IMR-90 (cell line): ENCODE results near the gene FAM111A. TPM values are rescaled to one million over a fixed set of nuclear protein-coding genes. Genes with fewer than 3 reads are reported as not detected.

Source experiments
- ATAC-seq: fragments of 200-7000 bp; cut with Tn5 transposase; 2 replicates; pipeline ENCODE4 v1.9.1; 2020; ENCODE audit warnings: low read depth, mild to moderate bottlenecking, moderate library complexity
- BruUV-seq: library from RNA; stranded (reverse); fragments of 400-500 nt; replicated peaks from 2 replicates; lab custom pipeline; 2021; lab: Mats Ljungman, UMichigan
- CTCF ChIA-PET: fragments of 300-600 bp; formaldehyde crosslinking; extraction: SDS; loops from one replicate; lab custom pipeline; 2021; ENCODE audit warnings: antibody characterized with exemption; lab: Yijun Ruan, JAX
- POLR2A ChIA-PET: fragments of 300-600 bp; sonication (Branson Sonifier 250); formaldehyde crosslinking; loops from one replicate; lab custom pipeline; 2022; ENCODE audit warnings: antibody characterized with exemption; ENCODE audit not compliant: unreplicated experiment; lab: Charles Lee
- DNase-seq: peaks from one replicate; pipeline ENCODE4 v3.0.0; 2013
- H2AFZ ChIP-seq: replicated peaks from 2 replicates; pipeline ENCODE3; 2013; ENCODE audit warnings: low read length, mild to moderate bottlenecking; ENCODE audit not compliant: poor library complexity
- H2AK5ac ChIP-seq: 2 replicates; pipeline ENCODE4 v1.6.1; 2013; ENCODE audit warnings: low read depth, low read length, inconsistent platforms
- H2AK9ac ChIP-seq: replicated peaks from 2 replicates; pipeline ENCODE3; 2013; ENCODE audit warnings: mild to moderate bottlenecking, low read depth, low read length, moderate library complexity; ENCODE audit not compliant: poor library complexity
- H2BK120ac ChIP-seq: 2 replicates; pipeline ENCODE4 v1.6.1; 2013; ENCODE audit warnings: low read depth, low read length, inconsistent platforms
- H2BK15ac ChIP-seq: 3 replicates; pipeline ENCODE4 v1.6.1; 2013; ENCODE audit warnings: low read depth, low read length, inconsistent platforms
- H2BK20ac ChIP-seq: 2 replicates; pipeline ENCODE4 v1.6.1; 2013; ENCODE audit warnings: low read depth, mild to moderate bottlenecking, inconsistent platforms, low read length, moderate library complexity
- H2BK5ac ChIP-seq: 2 replicates; pipeline ENCODE4 v1.6.1; 2013; ENCODE audit warnings: mild to moderate bottlenecking, low read depth, low read length, inconsistent platforms; ENCODE audit not compliant: poor library complexity, severe bottlenecking
- H3K14ac ChIP-seq: replicated peaks from 2 replicates; pipeline ENCODE4 v1.6.1; 2013; ENCODE audit warnings: low read depth, low read length, inconsistent platforms
- H3K18ac ChIP-seq: 2 replicates; pipeline ENCODE4 v1.6.1; 2013; ENCODE audit warnings: low read depth, low read length, control low read depth
- H3K23ac ChIP-seq: 2 replicates; pipeline ENCODE4 v1.6.1; 2013; ENCODE audit warnings: low read depth, low read length, inconsistent platforms
- H3K27ac ChIP-seq: 2 replicates; pipeline ENCODE4 v1.5.1; 2013; ENCODE audit warnings: mild to moderate bottlenecking, control low read depth, low read length; ENCODE audit not compliant: insufficient read depth
- H3K27me3 ChIP-seq: 2 replicates; pipeline ENCODE4 v1.6.1; 2013; ENCODE audit warnings: low read length; ENCODE audit not compliant: control insufficient read depth, insufficient read depth
- H3K36me3 ChIP-seq: 2 replicates; pipeline ENCODE4 v1.6.1; 2013; ENCODE audit warnings: low read length, mixed read lengths; ENCODE audit not compliant: control insufficient read depth, insufficient read depth
- H3K4ac ChIP-seq: 2 replicates; pipeline ENCODE4 v1.6.1; 2013; ENCODE audit warnings: low read depth, low read length, inconsistent platforms
- H3K4me1 ChIP-seq: 2 replicates; pipeline ENCODE4 v1.6.1; 2013; ENCODE audit warnings: low read length, mixed read lengths; ENCODE audit not compliant: control insufficient read depth, insufficient read depth
- H3K4me2 ChIP-seq: 2 replicates; pipeline ENCODE4 v1.6.1; 2013; ENCODE audit warnings: low read depth, mild to moderate bottlenecking, control low read depth, low read length, moderate library complexity
- H3K4me3 ChIP-seq: 2 replicates; pipeline ENCODE4 v1.5.1; 2013; ENCODE audit warnings: low read depth, mild to moderate bottlenecking, control low read depth, low read length, moderate library complexity; ENCODE audit not compliant: insufficient read depth
- H3K56ac ChIP-seq: 2 replicates; pipeline ENCODE4 v1.6.1; 2013; ENCODE audit warnings: low read length, inconsistent platforms; ENCODE audit not compliant: insufficient read depth; ENCODE audit errors: extremely low read depth
- H3K79me1 ChIP-seq, 2 experiments: 2 replicates each; pipeline ENCODE4 v1.6.1; 2013; ENCODE audit warnings: low read length in 2 of 2, inconsistent platforms in 1 of 2, low read depth in 1 of 2
- H3K9ac ChIP-seq: 2 replicates; pipeline ENCODE4 v1.6.1; 2013; ENCODE audit warnings: low read depth, low read length, control low read depth
- H3K9me1 ChIP-seq: 2 replicates; pipeline ENCODE4 v1.6.1; 2013; ENCODE audit warnings: low read length, inconsistent platforms; ENCODE audit not compliant: insufficient read depth
- H3K9me3 ChIP-seq: 2 replicates; pipeline ENCODE4 v1.6.1; 2013; ENCODE audit warnings: low read length; ENCODE audit not compliant: control insufficient read depth, insufficient read depth
- H4K20me1 ChIP-seq: 2 replicates; pipeline ENCODE4 v1.6.1; 2013; ENCODE audit warnings: low read length, inconsistent platforms; ENCODE audit not compliant: insufficient read depth
- H4K5ac ChIP-seq: 2 replicates; pipeline ENCODE4 v1.6.1; 2013; ENCODE audit warnings: mild to moderate bottlenecking, low read depth, low read length, control low read depth
- H4K8ac ChIP-seq, 2 experiments: 2 replicates each; pipeline ENCODE4 v1.6.1; 2013; ENCODE audit warnings: low read depth in 2 of 2, low read length in 2 of 2, control low read depth in 1 of 2, inconsistent platforms in 1 of 2
- H4K91ac ChIP-seq: 2 replicates; pipeline ENCODE4 v1.6.1; 2013; ENCODE audit warnings: low read depth, low read length, inconsistent platforms; ENCODE audit not compliant: insufficient read depth
- BHLHE40 ChIP-seq: fragments of 150-350 bp; IDR thresholded peaks from 2 replicates; pipeline ENCODE4 v1.6.1; 2016; ENCODE audit warnings: mild to moderate bottlenecking, low read depth, low read length
- CEBPB ChIP-seq: IDR thresholded peaks from 2 replicates; pipeline ENCODE4 v1.6.1; 2012; ENCODE audit warnings: low read depth, low read length, improper control_type of control experiment
- FOS ChIP-seq: fragments of 150-350 bp; IDR thresholded peaks from 2 replicates; pipeline ENCODE4 v1.6.1; 2016; ENCODE audit warnings: low read depth, low read length
- MAZ ChIP-seq: IDR thresholded peaks from 2 replicates; pipeline ENCODE4 v1.6.1; 2012; ENCODE audit warnings: low read depth, mild to moderate bottlenecking, low read length, improper control_type of control experiment, moderate library complexity, borderline replicate concordance
- RCOR1 ChIP-seq: IDR thresholded peaks from 2 replicates; pipeline ENCODE4 v1.6.1; 2012; ENCODE audit warnings: mild to moderate bottlenecking, low read length, improper control_type of control experiment; ENCODE audit not compliant: insufficient replicate concordance
- WGBS, 2 experiments: methylation state at CpG; one replicate each; pipeline versions ENCODE4 v1.1.5 to v1.1.7; 2013; ENCODE audit warnings: missing lambda C conversion rate in 2 of 2; ENCODE audit not compliant: insufficient read length in 1 of 2; ENCODE audit errors: extremely low coverage in 2 of 2; 5-methylcytosine and 5-hydroxymethylcytosine counted together
- dilution Hi-C: fragments of 300-500 bp; cut with HindIII; formaldehyde crosslinking; loops from one replicate; pipeline ENCODE4 v1.14.3; 2018; ENCODE audit warnings: low sequenced_read_pairs; ENCODE audit not compliant: unreplicated experiment
- in situ Hi-C: fragments of 300-500 bp; cut with MboI; formaldehyde crosslinking; loops from 3 replicates; pipeline ENCODE4 v1.14.3; 2019; ENCODE audit warnings: low sequenced_read_pairs, inconsistent platforms, mixed read lengths
- intact Hi-C: fragments of 100-400 bp; cut with micrococcal nuclease; formaldehyde crosslinking; loops from 2 replicates; pipeline ENCODE4 v1.10.0; 2022
- polyA plus RNA-seq, 3 experiments: library from polyadenylated mRNA; depleted of rRNA; stranded (reverse); fragments of >200 nt; gene quantifications; 2 replicates each; pipeline ENCODE4 v1.2.3, GENCODE V29; 2012; ENCODE audit warnings: low replicate concordance in 1 of 3
- total RNA-seq: library from RNA; depleted of rRNA; stranded (reverse); fragments of >200 nt; gene quantifications from 2 replicates; pipeline ENCODE4 v1.2.3, GENCODE V29; 2012
- TF ChIP-seq, protein P1 (sequence below): fragments of 150-350 bp; IDR thresholded peaks from 2 replicates; pipeline ENCODE4 v1.6.1; 2016; ENCODE audit warnings: low read depth, mild to moderate bottlenecking, low read length, moderate library complexity, borderline replicate concordance

Gene FAM111A
- total and polyA plus RNA-seq, 2 of the 4 experiments (the other 2 are of a cell fraction): 19.9 to 36.4 TPM

DNA sequence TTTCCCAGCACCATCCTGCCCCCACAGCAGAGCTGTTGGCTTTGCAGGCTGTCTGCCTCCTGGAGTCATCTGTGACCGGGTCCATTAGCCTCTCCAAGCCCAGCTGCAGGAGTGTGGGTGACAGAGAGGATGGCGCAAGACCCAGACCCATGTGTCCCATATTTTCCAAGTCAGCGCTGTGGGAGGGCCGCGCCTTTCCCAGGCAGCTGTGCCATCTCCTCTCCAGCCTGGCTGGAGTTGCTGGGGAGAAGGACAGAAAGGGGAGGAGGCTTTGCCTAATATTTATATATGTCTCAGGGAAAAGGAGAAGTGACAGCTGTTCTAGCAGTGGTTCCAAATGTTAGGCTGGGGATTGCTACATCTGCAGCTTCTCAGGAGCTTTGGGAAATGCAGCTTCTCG is 44.9 kb downstream of the FAM111A start:
- intact Hi-C loops: loop anchor here (2.0 kb wide), 1 partner anchor 15 kb away; the partner anchor contains the start of gene DTX4
- POLR2A ChIA-PET: no interaction called here

More for the DNA sequence above, 44.9 kb downstream of the FAM111A start:
- H3K9ac ChIP-seq: no peak overlapping the region
- CTCF ChIA-PET: interaction anchor here (1.3 to 3.3 kb wide), 4 partner anchors 16 to 27 kb away, joined by 3 to 25 read pairs (median 4); partner anchors contain the start of gene DTX4
- no peak overlapping the region for H3K23ac ChIP-seq
- H3K9me1 ChIP-seq: peaks cover 17% of the 10 kb centered on the region
- peak; percentile 80 for ATAC-seq
- H3K18ac ChIP-seq: no peak overlapping the region
- no peak overlapping the region; the same call in 1 of the 2 replicates for H3K4me2 ChIP-seq
- H4K91ac ChIP-seq: no peak overlapping the region
- BruUV-seq: no TSS peak
- H3K27me3 ChIP-seq: no peaks in the 10 kb centered on the region
- no peak overlapping the region for H2AK5ac ChIP-seq
- peak; percentile 54 for DNase-seq
- peak overlapping the region; percentile 59 for H2AK9ac ChIP-seq
- peaks cover 35% of the 10 kb centered on the region for H3K36me3 ChIP-seq
- H3K14ac ChIP-seq: no peak overlapping the region
- H4K20me1 ChIP-seq: 0 out of 2 replicates have a peak, but pooled peaks cover 4% of the 10 kb centered on the region
- no peak overlapping the region for H2BK5ac ChIP-seq
- H3K4me3 ChIP-seq: no peak overlapping the region
- no peak overlapping the region for H4K8ac ChIP-seq
- H3K9me3 ChIP-seq: no peaks in the 10 kb centered on the region
- in situ Hi-C loops: no loop called here
- H2BK20ac ChIP-seq: no peak overlapping the region
- dilution Hi-C loops: no loop called here
- no peak overlapping the region for H2BK120ac ChIP-seq
- no peak overlapping the region for H2AFZ ChIP-seq
- no peak overlapping the region for H3K4ac ChIP-seq
- H3K27ac ChIP-seq: peak overlapping the region; percentile 57; the same call in 1 of the 2 replicates
- WGBS, 2 experiments: 19% methylated on average over 3 of the region's 6 CpGs; no CpG with 5 or more reads in 1 of the 2 experiments
- peaks cover 0 to 23% of the 10 kb centered on the region in 2 experiments; a peak in 2 of 4 replicates for H3K79me1 ChIP-seq
- TF ChIP-seq, protein P1, sequence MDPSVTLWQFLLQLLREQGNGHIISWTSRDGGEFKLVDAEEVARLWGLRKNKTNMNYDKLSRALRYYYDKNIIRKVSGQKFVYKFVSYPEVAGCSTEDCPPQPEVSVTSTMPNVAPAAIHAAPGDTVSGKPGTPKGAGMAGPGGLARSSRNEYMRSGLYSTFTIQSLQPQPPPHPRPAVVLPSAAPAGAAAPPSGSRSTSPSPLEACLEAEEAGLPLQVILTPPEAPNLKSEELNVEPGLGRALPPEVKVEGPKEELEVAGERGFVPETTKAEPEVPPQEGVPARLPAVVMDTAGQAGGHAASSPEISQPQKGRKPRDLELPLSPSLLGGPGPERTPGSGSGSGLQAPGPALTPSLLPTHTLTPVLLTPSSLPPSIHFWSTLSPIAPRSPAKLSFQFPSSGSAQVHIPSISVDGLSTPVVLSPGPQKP: no peak
- TF ChIP-seq FOS: no peak
- TF ChIP-seq BHLHE40: no peak
- no peak for TF ChIP-seq MAZ
- peak; percentile 68 for TF ChIP-seq CEBPB
- TF ChIP-seq RCOR1: no peak
- H2BK15ac ChIP-seq: no peak overlapping the region
- no peak overlapping the region for H3K56ac ChIP-seq
- peaks cover 18% of the 10 kb centered on the region for H3K4me1 ChIP-seq
- H4K5ac ChIP-seq: no peak overlapping the region
